ENCODE results near the gene PTPRD.
"Not testable (repeated sequence)": the region's sequence is repeated elsewhere in the genome, so short reads cannot be mapped to it uniquely, and the experiment has no call there.

PTPRD gene

DNA sequence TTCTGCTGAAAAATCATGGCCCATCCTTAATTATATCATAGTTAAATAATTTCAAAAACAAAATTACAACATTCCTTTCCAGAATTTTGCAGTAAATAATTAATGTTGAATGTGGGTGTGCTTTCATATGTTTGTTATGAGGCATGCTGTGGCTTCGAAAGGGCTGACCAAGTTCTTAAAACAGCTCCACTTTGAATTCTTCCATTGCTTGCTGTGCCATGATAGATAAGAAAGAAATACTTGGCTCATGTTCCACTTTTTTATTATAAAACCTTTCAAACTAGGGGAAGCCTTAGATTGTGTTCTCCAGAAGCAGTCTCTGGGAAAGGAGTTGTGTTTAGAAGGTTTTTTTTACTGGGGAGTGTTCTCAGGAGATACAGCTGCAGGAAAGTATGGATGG lies 1534.5 kb downstream of the PTPRD start:
- FAIRE-seq, result no peak
- no peak for DNase-seq (ENCODE audit: insufficient read length)
- no peak for TF ChIP-seq TAF1 (IDR thresholded peaks at IDR 0.05; ENCODE audit: borderline replicate concordance, low read depth, low read length)
- no peak for TF ChIP-seq POLR2A (IDR thresholded peaks at IDR 0.05; ENCODE audit: low read depth, low read length)
- TF ChIP-seq POLR2AphosphoS5 (IDR thresholded peaks at IDR 0.05; ENCODE audit: low read depth, low read length), result no peak

GRCh38 chr9:9061627-9062026 lies 1551.2 kb downstream of the PTPRD start:
- FAIRE-seq (no peak), DNase-seq (ENCODE audit: insufficient read length) (no peak)
- TF ChIP-seq TAF1 (IDR thresholded peaks at IDR 0.05; ENCODE audit: borderline replicate concordance, low read depth, low read length) (no peak), POLR2AphosphoS5 (IDR thresholded peaks at IDR 0.05; ENCODE audit: low read depth, low read length) (no peak), POLR2A (IDR thresholded peaks at IDR 0.05; ENCODE audit: low read depth, low read length) (no peak)

- no peak for DNase-seq (ENCODE audit: insufficient read length)
Measured at GRCh38 chr9:9054354-9054992, 1558.3 kb downstream of the PTPRD start.

DNA sequence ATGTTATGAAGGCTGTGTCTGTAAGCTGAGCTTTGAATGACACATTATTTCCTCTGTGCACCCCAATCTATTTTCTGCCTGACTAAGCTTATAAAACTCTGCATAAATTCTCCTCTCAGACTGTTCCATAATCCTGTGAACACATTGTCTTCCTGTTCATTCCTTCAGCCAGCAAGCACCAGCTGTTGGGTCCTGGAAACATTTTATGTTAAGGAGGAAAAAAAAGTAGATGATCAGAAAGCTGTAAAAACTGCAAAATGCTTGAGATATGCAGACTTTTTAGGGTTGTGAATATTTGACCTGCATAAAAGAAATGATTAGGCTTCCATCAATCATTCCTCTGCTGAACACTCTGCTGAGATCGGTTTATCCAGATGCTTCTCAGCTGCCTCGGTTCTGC lies 1567.2 kb downstream of the PTPRD start:
- FAIRE-seq (no peak), DNase-seq (ENCODE audit: insufficient read length) (no peak)
- TF ChIP-seq POLR2A (IDR thresholded peaks at IDR 0.05; ENCODE audit: low read depth, low read length) (no peak), TAF1 (IDR thresholded peaks at IDR 0.05; ENCODE audit: borderline replicate concordance, low read depth, low read length) (no peak), POLR2AphosphoS5 (IDR thresholded peaks at IDR 0.05; ENCODE audit: low read depth, low read length) (no peak)

More at GRCh38 chr9:9054354-9054992, 1558.3 kb downstream of the PTPRD start:
- FAIRE-seq, result no peak
- TF ChIP-seq POLR2AphosphoS5 (IDR thresholded peaks at IDR 0.05; ENCODE audit: low read depth, low read length) (no peak), POLR2A (IDR thresholded peaks at IDR 0.05; ENCODE audit: low read depth, low read length) (no peak), TAF1 (IDR thresholded peaks at IDR 0.05; ENCODE audit: borderline replicate concordance, low read depth, low read length) (no peak)

DNA sequence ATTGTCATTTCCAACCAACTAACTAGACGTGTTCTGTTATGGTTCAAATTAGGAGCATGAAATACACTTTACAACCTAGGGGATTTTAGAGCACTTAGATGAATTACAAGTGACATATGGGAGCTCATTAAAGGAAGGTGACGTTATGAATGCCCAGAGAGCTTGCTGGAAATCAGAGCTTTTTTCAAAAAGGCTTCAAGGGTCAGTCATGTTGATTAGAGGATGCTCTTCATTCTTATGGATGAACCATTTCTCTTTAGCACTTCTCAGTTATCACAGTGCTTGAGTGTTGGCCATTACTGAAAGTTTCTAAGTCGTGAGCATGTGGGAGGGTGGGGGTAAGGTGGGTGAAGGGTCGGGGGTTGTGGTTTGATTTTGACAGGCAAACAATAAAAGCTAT lies 1567.7 kb downstream of the PTPRD start:
- TF ChIP-seq POLR2A (IDR thresholded peaks at IDR 0.05; ENCODE audit: low read depth, low read length), result no peak
- TF ChIP-seq POLR2AphosphoS5 (IDR thresholded peaks at IDR 0.05; ENCODE audit: low read depth, low read length), result no peak
- TF ChIP-seq TAF1 (IDR thresholded peaks at IDR 0.05; ENCODE audit: borderline replicate concordance, low read depth, low read length), result no peak
- FAIRE-seq (no peak), DNase-seq (ENCODE audit: insufficient read length) (no peak)

DNA sequence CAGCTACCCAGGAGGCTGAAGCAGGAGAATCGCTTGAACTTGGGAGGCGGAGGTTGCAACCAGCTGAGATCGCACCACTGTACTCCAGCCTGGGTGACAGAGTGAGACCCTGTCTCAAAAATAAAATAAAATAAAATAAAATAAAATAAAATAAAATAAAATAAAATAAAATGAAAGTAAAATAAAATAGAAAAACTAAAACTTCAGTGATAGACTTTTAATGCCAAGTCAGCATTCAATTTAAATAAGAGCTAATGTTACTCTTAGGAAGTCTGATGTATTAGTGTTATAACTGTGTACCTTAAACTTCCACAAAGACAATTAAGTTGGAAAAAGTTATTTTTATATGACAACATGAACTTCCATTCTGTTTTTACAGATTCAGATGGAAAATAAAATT lies 1569.0 kb downstream of the PTPRD start:
- not testable (repeated sequence) for DNase-seq (ENCODE audit: insufficient read length)

DNA sequence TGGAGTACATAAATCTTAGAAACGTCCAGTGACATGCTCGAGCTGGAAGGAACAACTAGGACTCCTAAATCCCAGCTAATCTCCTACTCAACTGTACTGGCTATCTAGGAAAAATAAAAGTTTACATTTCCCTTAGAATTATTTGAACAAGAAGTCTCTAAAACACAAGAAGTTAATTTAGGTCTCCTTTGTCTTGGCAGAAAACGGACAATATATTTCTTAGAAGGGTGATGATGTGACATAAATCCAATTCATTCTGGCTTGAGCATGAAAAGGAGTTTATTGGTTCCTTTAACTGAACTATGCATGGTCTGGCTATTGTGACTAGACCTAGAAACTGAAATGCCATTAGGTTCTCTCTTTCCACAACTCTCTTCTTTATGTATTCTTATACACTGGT lies 1571.0 kb downstream of the PTPRD start:
- no peak for DNase-seq (ENCODE audit: insufficient read length)
- no peak for FAIRE-seq
- TF ChIP-seq POLR2AphosphoS5 (IDR thresholded peaks at IDR 0.05; ENCODE audit: low read depth, low read length) (no peak), TAF1 (IDR thresholded peaks at IDR 0.05; ENCODE audit: borderline replicate concordance, low read depth, low read length) (no peak), POLR2A (IDR thresholded peaks at IDR 0.05; ENCODE audit: low read depth, low read length) (no peak)

More for the DNA sequence above, 1569.0 kb downstream of the PTPRD start:
- FAIRE-seq, result not testable (repeated sequence)

GRCh38 chr9:9033022-9033421 lies 1579.8 kb downstream of the PTPRD start:
- FAIRE-seq (no peak), DNase-seq (ENCODE audit: insufficient read length) (no peak)
- TF ChIP-seq POLR2A (IDR thresholded peaks at IDR 0.05; ENCODE audit: low read depth, low read length) (no peak), POLR2AphosphoS5 (IDR thresholded peaks at IDR 0.05; ENCODE audit: low read depth, low read length) (no peak), TAF1 (IDR thresholded peaks at IDR 0.05; ENCODE audit: borderline replicate concordance, low read depth, low read length) (no peak)

GRCh38 chr9:9016597-9016996 lies 1596.2 kb downstream of the PTPRD start:
- FAIRE-seq (no peak), DNase-seq (ENCODE audit: insufficient read length) (no peak)
- no peak for TF ChIP-seq POLR2A (IDR thresholded peaks at IDR 0.05; ENCODE audit: low read depth, low read length)
- no peak for TF ChIP-seq TAF1 (IDR thresholded peaks at IDR 0.05; ENCODE audit: borderline replicate concordance, low read depth, low read length)
- TF ChIP-seq POLR2AphosphoS5 (IDR thresholded peaks at IDR 0.05; ENCODE audit: low read depth, low read length), result no peak

- FAIRE-seq (no peak), DNase-seq (ENCODE audit: insufficient read length) (no peak)
- TF ChIP-seq TAF1 (IDR thresholded peaks at IDR 0.05; ENCODE audit: borderline replicate concordance, low read depth, low read length), result no peak
Measured at GRCh38 chr9:9004810-9005209, 1608.0 kb downstream of the PTPRD start.

- DNase-seq (ENCODE audit: insufficient read length) (no peak), FAIRE-seq (no peak)
- TF ChIP-seq TAF1 (IDR thresholded peaks at IDR 0.05; ENCODE audit: borderline replicate concordance, low read depth, low read length) (no peak), POLR2A (IDR thresholded peaks at IDR 0.05; ENCODE audit: low read depth, low read length) (no peak), POLR2AphosphoS5 (IDR thresholded peaks at IDR 0.05; ENCODE audit: low read depth, low read length) (no peak)
Measured at GRCh38 chr9:9002826-9003583, 1609.8 kb downstream of the PTPRD start.

DNA sequence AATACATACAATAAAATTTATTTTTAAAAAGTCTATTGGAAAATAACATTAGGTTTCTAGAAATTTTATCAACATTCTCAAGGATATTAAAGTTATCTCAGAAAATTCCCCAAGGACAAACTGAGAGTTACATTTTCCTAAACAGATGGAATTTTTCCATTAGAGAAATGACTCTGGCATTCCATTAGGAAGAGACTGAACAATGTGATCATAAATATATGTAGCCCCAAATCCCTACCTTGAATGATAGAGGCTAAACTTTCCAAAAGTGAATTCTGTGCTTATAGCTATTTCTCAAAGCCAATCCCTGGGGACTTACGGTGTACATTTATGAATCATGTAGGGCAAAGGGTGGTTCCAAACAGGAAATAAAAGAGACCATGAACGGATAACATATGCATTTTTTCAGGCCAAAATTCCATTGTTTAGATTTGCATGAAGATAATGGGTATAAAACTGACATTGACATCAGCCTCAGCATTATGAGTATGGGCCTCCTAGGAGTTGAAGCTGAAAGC lies 1632.2 kb downstream of the PTPRD start:
- no peak for DNase-seq (ENCODE audit: insufficient read length)
- no peak for FAIRE-seq
- TF ChIP-seq POLR2AphosphoS5 (IDR thresholded peaks at IDR 0.05; ENCODE audit: low read depth, low read length) (no peak), TAF1 (IDR thresholded peaks at IDR 0.05; ENCODE audit: borderline replicate concordance, low read depth, low read length) (no peak), POLR2A (IDR thresholded peaks at IDR 0.05; ENCODE audit: low read depth, low read length) (no peak)

Measured in GM12892 (cell line).